Lower lobe of right lung (tissue), 2 donors: Measurements from ENCODE around the gene CFAP251. TPM values are rescaled to one million over a fixed set of nuclear protein-coding genes. Genes with fewer than 3 reads are reported as not detected.
A peak's percentile ranks its signal among the peaks of the same experiment; 100 is the strongest.

Experiments used
- ATAC-seq, 2 donors: fragments of 200-7000 bp; cut with Tn5 transposase; one replicate each; pipeline ENCODE4 v1.9.1; 2020 to 2022; ENCODE audit warnings: mild to moderate bottlenecking in 2 of 2, moderate library complexity in 2 of 2
- DNase-seq: peaks from one replicate; pipeline ENCODE4 v3.0.0-alpha.2; 2020
- H3K27ac ChIP-seq: fragments of 200-600 bp; one replicate; pipeline ENCODE4 v1.8.0; 2022
- H3K27me3 ChIP-seq: fragments of 200-600 bp; one replicate; pipeline ENCODE4 v1.8.0; 2022; ENCODE audit warnings: low read depth
- H3K36me3 ChIP-seq: fragments of 200-600 bp; one replicate; pipeline ENCODE4 v1.8.0; 2022; ENCODE audit warnings: mild to moderate bottlenecking
- H3K4me1 ChIP-seq: fragments of 200-600 bp; one replicate; pipeline ENCODE4 v1.8.0; 2022
- H3K4me3 ChIP-seq: fragments of 200-600 bp; one replicate; pipeline ENCODE4 v1.8.0; 2022; ENCODE audit warnings: mild to moderate bottlenecking
- H3K9me3 ChIP-seq: fragments of 200-600 bp; one replicate; pipeline ENCODE4 v1.8.0; 2022
- intact Hi-C: fragments of 100-400 bp; cut with DNase I; formaldehyde crosslinking; loops from one replicate; pipeline ENCODE4 v1.11.0; 2022
- total RNA-seq: library from RNA; stranded (reverse); fragmentation: NEBNext Ultra II Directional; extraction: Animal tissue kit (Norgen Biotek cat#: 25700); gene quantifications from one replicate; pipeline ENCODE4 v1.2.1, GENCODE V29; 2021
- TF ChIP-seq, protein P1 (sequence below): fragments of 200-600 bp; IDR thresholded peaks from one replicate; pipeline ENCODE4 v1.8.0; 2022; ENCODE audit warnings: antibody characterized with exemption, mild to moderate bottlenecking
- donor health status: DM: no; HTN: yes; CAD: no; lungs with severe emphysema.

The CFAP251 gene
- total RNA-seq, 1 donor from 2014 or later, result 8.2 TPM

DNA sequence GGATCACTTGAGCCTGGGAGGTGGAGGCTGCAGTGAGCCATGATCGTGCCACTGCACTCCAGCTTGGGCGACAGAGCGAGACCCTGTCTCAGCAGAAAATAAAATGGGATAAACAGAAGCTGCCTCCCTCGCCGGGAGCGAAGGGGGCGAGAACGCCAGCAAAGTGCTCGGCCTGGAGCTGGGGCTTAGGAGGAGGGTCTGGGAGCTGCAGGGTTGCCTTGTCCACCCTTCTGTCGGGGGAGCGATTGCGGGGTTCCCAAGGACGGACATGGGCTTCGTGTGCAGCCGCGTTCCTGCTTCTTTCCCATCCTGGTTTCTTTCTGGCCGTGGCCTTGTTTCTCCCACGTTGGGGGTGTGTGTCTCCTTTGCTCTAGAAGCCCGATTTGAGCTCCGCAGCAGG, 132.3 kb downstream of the CFAP251 start:
- TF ChIP-seq, protein P1, sequence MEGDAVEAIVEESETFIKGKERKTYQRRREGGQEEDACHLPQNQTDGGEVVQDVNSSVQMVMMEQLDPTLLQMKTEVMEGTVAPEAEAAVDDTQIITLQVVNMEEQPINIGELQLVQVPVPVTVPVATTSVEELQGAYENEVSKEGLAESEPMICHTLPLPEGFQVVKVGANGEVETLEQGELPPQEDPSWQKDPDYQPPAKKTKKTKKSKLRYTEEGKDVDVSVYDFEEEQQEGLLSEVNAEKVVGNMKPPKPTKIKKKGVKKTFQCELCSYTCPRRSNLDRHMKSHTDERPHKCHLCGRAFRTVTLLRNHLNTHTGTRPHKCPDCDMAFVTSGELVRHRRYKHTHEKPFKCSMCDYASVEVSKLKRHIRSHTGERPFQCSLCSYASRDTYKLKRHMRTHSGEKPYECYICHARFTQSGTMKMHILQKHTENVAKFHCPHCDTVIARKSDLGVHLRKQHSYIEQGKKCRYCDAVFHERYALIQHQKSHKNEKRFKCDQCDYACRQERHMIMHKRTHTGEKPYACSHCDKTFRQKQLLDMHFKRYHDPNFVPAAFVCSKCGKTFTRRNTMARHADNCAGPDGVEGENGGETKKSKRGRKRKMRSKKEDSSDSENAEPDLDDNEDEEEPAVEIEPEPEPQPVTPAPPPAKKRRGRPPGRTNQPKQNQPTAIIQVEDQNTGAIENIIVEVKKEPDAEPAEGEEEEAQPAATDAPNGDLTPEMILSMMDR, result no peak
- peak overlapping the region; percentile 46 for H3K27ac ChIP-seq

DNA sequence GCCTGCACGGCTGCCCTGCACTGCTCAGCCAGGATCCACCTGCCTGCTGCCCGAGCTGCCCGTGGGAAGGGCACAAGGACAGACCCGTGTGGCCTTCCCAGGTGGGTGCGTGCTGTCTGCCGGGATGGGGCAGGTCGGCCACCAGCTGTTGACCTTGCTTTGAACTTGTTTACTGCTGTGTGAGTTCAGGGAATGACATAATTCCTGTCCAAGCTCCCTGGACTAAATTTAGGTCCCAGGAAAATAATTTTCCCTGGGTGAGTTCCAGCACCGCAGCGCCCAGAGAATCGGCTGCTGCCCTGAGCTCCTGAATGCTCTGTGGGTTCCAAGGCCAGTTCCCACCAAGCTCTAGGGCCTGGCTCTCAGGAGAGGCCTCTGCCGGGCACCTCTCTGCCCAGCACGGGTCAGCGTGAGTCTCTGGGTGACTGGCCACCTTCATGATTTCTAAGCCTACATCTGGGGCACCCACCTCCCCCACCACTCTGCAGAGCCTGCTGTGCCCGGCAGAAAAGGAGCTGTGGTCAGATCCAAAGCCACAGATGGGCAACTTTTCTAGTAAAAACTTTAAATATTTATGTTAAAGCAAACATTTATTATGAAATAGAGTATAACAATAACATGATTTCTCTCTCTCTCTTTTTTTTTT, 133.0 kb downstream of the CFAP251 start:
- Histone ChIP-seq H3K4me1 (peaks cover 15% of the 10 kb centered on the region), H3K27ac (peak overlapping the region; percentile 46), H3K9me3 (no peaks in the 10 kb centered on the region), H3K27me3 (no peaks in the 10 kb centered on the region), H3K4me3 (no peak overlapping the region), H3K36me3 (peaks cover 14% of the 10 kb centered on the region)
- ATAC-seq (peak; percentile 8 to 18), DNase-seq (no peak)
- TF ChIP-seq, protein P1, result no peak
- intact Hi-C loops, result loop anchor here (10.0 kb wide), 1 partner anchor 73 kb away; no protein-coding TSS in a partner anchor

More for the DNA sequence above, 132.3 kb downstream of the CFAP251 start:
- ATAC-seq (no peak), DNase-seq (no peak)
- H3K27me3 ChIP-seq, result no peaks in the 10 kb centered on the region
- peaks cover 15% of the 10 kb centered on the region for H3K4me1 ChIP-seq
- H3K36me3 ChIP-seq, result peaks cover 8% of the 10 kb centered on the region
- H3K4me3 ChIP-seq, result no peak overlapping the region
- no peaks in the 10 kb centered on the region for H3K9me3 ChIP-seq
- intact Hi-C loops, result loop anchor here (10.0 kb wide), 1 partner anchor 74 kb away; no protein-coding TSS in a partner anchor

DNA sequence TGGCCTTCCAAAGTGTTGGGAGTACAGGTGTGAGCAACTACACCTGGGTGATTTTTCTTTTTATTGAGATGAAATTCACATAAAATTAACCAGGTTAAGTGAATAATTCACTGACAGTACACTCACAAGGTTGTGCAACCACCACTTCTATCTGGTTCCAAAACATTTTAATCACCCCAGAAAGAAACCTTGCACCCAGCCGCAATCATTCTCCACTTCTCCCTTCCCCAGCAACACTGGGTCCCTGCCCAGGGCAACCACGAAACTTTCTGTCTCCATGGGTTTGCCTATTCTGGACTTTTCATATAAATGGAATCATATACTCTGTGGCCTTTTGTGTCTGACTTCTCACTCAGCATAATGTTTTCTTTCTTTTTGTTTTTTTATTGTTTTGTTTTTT, 133.9 kb downstream of the CFAP251 start:
- H3K4me3 ChIP-seq, result no peak overlapping the region
- H3K27me3 ChIP-seq, result no peaks in the 10 kb centered on the region
- intact Hi-C loops, result loop anchor here (10.0 kb wide), 1 partner anchor 73 kb away; no protein-coding TSS in a partner anchor
- DNase-seq, result no peak
- H3K4me1 ChIP-seq, result peaks cover 15% of the 10 kb centered on the region
- TF ChIP-seq, protein P1, result no peak
- no peaks in the 10 kb centered on the region for H3K9me3 ChIP-seq
- peaks cover 20% of the 10 kb centered on the region for H3K36me3 ChIP-seq
- H3K27ac ChIP-seq, result peak overlapping the region; percentile 11
- ATAC-seq, result no peak

Other genes with a start within 250 kb of the CFAP251 start
- 2.1 TPM for gene MORN3, start 248.9 kb upstream of the CFAP251 start, total RNA-seq
- gene TMEM120B, start 205.8 kb upstream of the CFAP251 start, total RNA-seq, result 13.4 TPM
- gene RHOF, start 124.9 kb upstream of the CFAP251 start, total RNA-seq, result 28.7 TPM
- 19.7 TPM for gene SETD1B, start 114.6 kb upstream of the CFAP251 start, total RNA-seq
- 2.5 TPM for gene HPD, start 59.7 kb upstream of the CFAP251 start, total RNA-seq
- gene PSMD9, start 29.8 kb upstream of the CFAP251 start, total RNA-seq, result 36.6 TPM
- 6.4 TPM for gene BCL7A, start 103.3 kb downstream of the CFAP251 start, total RNA-seq
- 55.9 TPM for gene MLXIP, start 160.2 kb downstream of the CFAP251 start, total RNA-seq